H1 (cell line): ENCODE data around the gene IKZF3. TPM values are rescaled to one million over a fixed set of nuclear protein-coding genes. Genes with fewer than 3 reads are reported as not detected.

Source experiments
- JUND ChIP-seq: IDR thresholded peaks from 2 replicates; pipeline ENCODE4 v1.6.1; 2011; ENCODE audit warnings: mild to moderate bottlenecking, improper control_type of control experiment, low read length
- NANOG ChIP-seq: IDR thresholded peaks from 2 replicates; pipeline ENCODE4 v1.6.1; 2011; ENCODE audit warnings: low read length, low read depth, mild to moderate bottlenecking, inconsistent platforms; ENCODE audit not compliant: insufficient read depth, poor library complexity, severe bottlenecking
- SIN3A ChIP-seq, 2 experiments: IDR thresholded peaks in 1 of 2; conservative IDR thresholded peaks in 1 of 2; 2 replicates each; pipeline ENCODE4 v1.6.1; 2011 to 2012; ENCODE audit warnings: low read length in 2 of 2, improper control_type of control experiment in 1 of 2, low read depth in 1 of 2, mild to moderate bottlenecking in 1 of 2
- TAF1 ChIP-seq: IDR thresholded peaks from 2 replicates; pipeline ENCODE4 v1.6.1; 2011; ENCODE audit warnings: mild to moderate bottlenecking, low read depth, low read length
- polyA plus RNA-seq, 7 experiments: library from polyadenylated mRNA; depleted of rRNA in 3 of 7; stranded (reverse) in 5 of 7; unstranded in 2 of 7; fragments of >200 nt in 5 of 7; fragments of 200-250 nt in 2 of 7; gene quantifications; 1 replicate in 5 of 7; 2 replicates in 1 of 7; 4 replicates in 1 of 7; pipeline versions ENCODE4 v1.2.1 to v1.2.3, GENCODE V29; 2011 to 2013; ENCODE audit warnings: missing spikeins in 2 of 7, mixed read lengths in 2 of 7
- total RNA-seq: library from RNA; stranded (reverse); fragmentation: NEBNext Ultra II Directional; extraction: Animal tissue kit (Norgen Biotek cat#: 25700); gene quantifications from 2 replicates; pipeline ENCODE4 v1.2.1, GENCODE V29; 2021
- TF ChIP-seq, protein P1 (sequence below): IDR thresholded peaks from 2 replicates; pipeline ENCODE4 v1.6.1; 2012; ENCODE audit warnings: low read length, inconsistent platforms

The IKZF3 gene
- total and polyA plus RNA-seq, 2 of the 8 experiments (the other 6 are each of a cell fraction or from before 2014, with no cell fraction given), result 0.23 to 0.56 TPM

DNA sequence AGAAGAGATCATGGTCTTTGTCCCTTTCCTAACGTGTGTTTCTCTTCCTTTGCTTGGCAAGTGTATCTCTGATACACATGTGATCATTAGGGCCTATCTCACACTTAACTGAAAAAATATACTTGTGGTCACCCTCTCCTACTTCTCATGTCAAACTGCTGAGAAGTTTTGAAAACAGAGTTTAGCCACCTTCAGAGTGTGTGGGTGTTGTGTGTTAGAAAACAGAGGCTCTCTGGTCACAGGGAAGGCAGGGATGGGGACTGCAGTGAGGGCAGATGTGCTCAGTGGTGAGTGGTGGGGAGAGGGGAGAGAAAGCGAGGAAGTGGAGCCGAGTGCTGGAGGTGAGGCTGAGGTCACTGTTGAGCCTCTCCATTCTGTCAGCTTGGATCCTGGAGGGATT, 97.0 kb downstream of the IKZF3 start (continued):
- TF ChIP-seq SIN3A (conservative IDR thresholded peaks at IDR 0.05 in 1 of 2, IDR thresholded peaks at IDR 0.05 in 1 of 2; ENCODE audit: low read depth in 1 of 2, low read length in 2 of 2) (no peak), JUND (no peak), NANOG (no peak), TAF1 (no peak)
- TF ChIP-seq, protein P1, sequence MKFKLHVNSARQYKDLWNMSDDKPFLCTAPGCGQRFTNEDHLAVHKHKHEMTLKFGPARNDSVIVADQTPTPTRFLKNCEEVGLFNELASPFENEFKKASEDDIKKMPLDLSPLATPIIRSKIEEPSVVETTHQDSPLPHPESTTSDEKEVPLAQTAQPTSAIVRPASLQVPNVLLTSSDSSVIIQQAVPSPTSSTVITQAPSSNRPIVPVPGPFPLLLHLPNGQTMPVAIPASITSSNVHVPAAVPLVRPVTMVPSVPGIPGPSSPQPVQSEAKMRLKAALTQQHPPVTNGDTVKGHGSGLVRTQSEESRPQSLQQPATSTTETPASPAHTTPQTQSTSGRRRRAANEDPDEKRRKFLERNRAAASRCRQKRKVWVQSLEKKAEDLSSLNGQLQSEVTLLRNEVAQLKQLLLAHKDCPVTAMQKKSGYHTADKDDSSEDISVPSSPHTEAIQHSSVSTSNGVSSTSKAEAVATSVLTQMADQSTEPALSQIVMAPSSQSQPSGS, result no peak
- TF ChIP-seq, all 59 proteins: peak for 0
